ENCODE results near the gene MYRFL. TPM values are rescaled to one million over a fixed set of nuclear protein-coding genes. Genes with fewer than 3 reads are reported as not detected.

The MYRFL gene
- polyA plus RNA-seq, 1 donor from 2014 or later, result not detected

- Histone ChIP-seq H4K20me1 (ENCODE audit: insufficient read depth) (no peaks in the 10 kb centered on the region), H3K4me3 (ENCODE audit: low read length) (no peak overlapping the region), H3K4me2 (ENCODE audit: low read length) (no peak overlapping the region), H2AFZ (ENCODE audit: low read depth, low read length) (no peak overlapping the region), H3K36me3 (ENCODE audit: insufficient read depth, low read length) (no peaks in the 10 kb centered on the region), H3K9me2 (ENCODE audit: insufficient read depth, low read length) (no peaks in the 10 kb centered on the region), H3K27ac (ENCODE audit: low read length) (no peak overlapping the region), H3K9me3 (ENCODE audit: low read length) (no peaks in the 10 kb centered on the region), H3K79me2 (replicated peaks; ENCODE audit: insufficient read depth, low read length) (no peaks in the 10 kb centered on the region), H3F3A (ENCODE audit: insufficient read depth, low read length, poor library complexity, severe bottlenecking) (no peaks in the 10 kb centered on the region), H3K9ac (ENCODE audit: low read length) (no peak overlapping the region), H3K27me3 (ENCODE audit: insufficient read depth, low read depth, low read length) (no peaks in the 10 kb centered on the region)
- TF ChIP-seq EZH2 (IDR thresholded peaks at IDR 0.05; ENCODE audit: borderline replicate concordance, insufficient read depth, low read length, poor library complexity, severe bottlenecking) (no peak), TAF1 (IDR thresholded peaks at IDR 0.05; ENCODE audit: low read depth) (no peak), CTCF (IDR thresholded peaks at IDR 0.05; ENCODE audit: poor library complexity, severe bottlenecking) (no peak), EP300 (conservative IDR thresholded peaks at IDR 0.05; ENCODE audit: poor library complexity, severe bottlenecking) (no peak), POLR2AphosphoS5 (IDR thresholded peaks at IDR 0.05) (no peak), SMC3 (conservative IDR thresholded peaks at IDR 0.05; ENCODE audit: poor library complexity) (no peak)
Measured at GRCh38 chr12:69999561-69999960, 174.5 kb downstream of the MYRFL start.

DNA sequence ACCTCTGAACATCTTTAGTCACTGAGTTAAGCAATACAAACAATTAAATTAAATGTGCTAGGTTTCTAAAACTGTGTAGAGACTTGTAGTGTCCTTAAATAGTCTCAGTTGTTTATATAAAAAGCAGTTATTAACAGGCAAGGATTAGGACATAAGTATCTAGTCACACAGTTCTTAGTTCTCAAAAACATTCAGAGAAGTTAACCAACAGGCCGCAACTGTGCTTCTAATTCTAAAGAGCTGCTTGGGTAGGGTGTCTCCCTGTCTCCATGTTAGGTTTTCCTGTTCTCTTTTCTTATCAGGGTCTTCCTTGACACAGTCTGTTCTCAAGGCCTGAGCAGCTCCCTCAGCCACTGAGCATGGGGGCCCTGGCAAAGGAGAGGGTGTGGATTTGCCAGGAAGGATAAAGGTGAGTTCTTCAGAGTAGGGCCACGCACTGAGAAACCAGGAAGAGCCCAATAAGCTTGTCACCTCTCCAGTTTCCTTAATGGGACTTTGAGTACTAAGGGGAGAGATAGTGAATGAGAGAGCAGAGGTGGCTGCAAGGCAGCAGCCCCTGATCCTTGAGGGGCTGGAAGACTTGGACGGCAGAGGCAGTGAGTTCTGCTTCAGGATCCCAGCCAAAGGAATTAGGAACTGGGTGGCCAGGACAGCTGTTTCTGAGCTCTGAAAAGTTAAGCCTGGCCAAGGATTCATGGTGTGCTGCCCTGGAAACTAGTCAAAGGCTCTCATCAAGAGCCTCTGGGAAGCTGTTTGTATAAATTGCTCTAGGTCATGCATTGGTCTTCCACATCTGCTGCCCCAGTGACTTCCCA, 177.3 kb downstream of the MYRFL start:
- Histone ChIP-seq H3K9me2 (ENCODE audit: insufficient read depth, low read length) (no peaks in the 10 kb centered on the region), H2AFZ (ENCODE audit: low read depth, low read length) (no peak overlapping the region), H3K36me3 (ENCODE audit: insufficient read depth, low read length) (no peaks in the 10 kb centered on the region), H3K27ac (ENCODE audit: low read length) (no peak overlapping the region), H3K79me2 (replicated peaks; ENCODE audit: insufficient read depth, low read length) (no peaks in the 10 kb centered on the region), H3F3A (ENCODE audit: insufficient read depth, low read length, poor library complexity, severe bottlenecking) (no peaks in the 10 kb centered on the region), H3K4me3 (ENCODE audit: low read length) (no peak overlapping the region), H3K9ac (ENCODE audit: low read length) (no peak overlapping the region), H3K27me3 (ENCODE audit: insufficient read depth, low read depth, low read length) (no peaks in the 10 kb centered on the region), H3K4me2 (ENCODE audit: low read length) (no peak overlapping the region), H4K20me1 (ENCODE audit: insufficient read depth) (no peaks in the 10 kb centered on the region), H3K9me3 (ENCODE audit: low read length) (no peaks in the 10 kb centered on the region)
- no peak for TF ChIP-seq TAF1 (IDR thresholded peaks at IDR 0.05; ENCODE audit: low read depth)
- TF ChIP-seq RAD21 (conservative IDR thresholded peaks at IDR 0.05), result no peak
- TF ChIP-seq EZH2 (IDR thresholded peaks at IDR 0.05; ENCODE audit: borderline replicate concordance, insufficient read depth, low read length, poor library complexity, severe bottlenecking), result no peak
- TF ChIP-seq EP300 (conservative IDR thresholded peaks at IDR 0.05; ENCODE audit: poor library complexity, severe bottlenecking), result no peak
- TF ChIP-seq POLR2AphosphoS5 (IDR thresholded peaks at IDR 0.05), result no peak
- no peak for TF ChIP-seq REST (IDR thresholded peaks at IDR 0.05; ENCODE audit: borderline replicate concordance)
- TF ChIP-seq MXI1 (conservative IDR thresholded peaks at IDR 0.05; ENCODE audit: poor library complexity, severe bottlenecking), result no peak
- no peak for TF ChIP-seq SMC3 (conservative IDR thresholded peaks at IDR 0.05; ENCODE audit: poor library complexity)
- no peak for TF ChIP-seq CTCF (IDR thresholded peaks at IDR 0.05; ENCODE audit: poor library complexity, severe bottlenecking)
